Heart left ventricle (tissue), 13 donors: ENCODE measurements around the gene DHCR24.

Source experiments
- POLR2A ChIP-seq, 2 donors: fragments of 450-650 bp; IDR thresholded peaks; one replicate each; pipeline ENCODE4 v1.6.1; 2017; ENCODE audit warnings: antibody characterized with exemption in 2 of 2, mild to moderate bottlenecking in 2 of 2, moderate library complexity in 2 of 2
- TF ChIP-seq, protein P1 (sequence below), 12 donors: fragments of 200-600 bp; sonication (generic) in 4 of 12; IDR thresholded peaks; one replicate each; pipeline versions ENCODE4 v1.5.0 to v1.8.0; 2018 to 2022; ENCODE audit warnings: antibody characterized with exemption in 12 of 12, mild to moderate bottlenecking in 5 of 12
- donor health status: ischemic (EF 13 %, LVEDD 7.1; RV severe dilation, severe dysfunction).
- donor health status: DM: no; HTN: yes; CAD: no.
- donor health status: DM: no; HTN: no; CAD: no.
- donor health status: ischemic (EF 25% LVEDD 6.9; RV normal size, moderate dysfunction).
- donor health status: ischemic (EF 25% LVEDD 5.7; RV mildly dilated, moderate dysfunction).
- donor health status: ischemic (EF 35%, LVEDD 5.7; RV mildly dilated, moderate dysfunction).
- donor health status: nonischemic (EF 11% LVEDD 7.7; RV severe dilation, severe dysfunction).
- donor health status: DM: yes; HTN: yes; CAD: no.
- donor health status: PGD.
- donor health status: ischemic (EF 29% LVEDD 5.4; RV normal size, mild dysfunction).
- donor health status: nonischemic (EF 23%, LVEDD 6.1; RV moderate dilation, normal function).

DNA sequence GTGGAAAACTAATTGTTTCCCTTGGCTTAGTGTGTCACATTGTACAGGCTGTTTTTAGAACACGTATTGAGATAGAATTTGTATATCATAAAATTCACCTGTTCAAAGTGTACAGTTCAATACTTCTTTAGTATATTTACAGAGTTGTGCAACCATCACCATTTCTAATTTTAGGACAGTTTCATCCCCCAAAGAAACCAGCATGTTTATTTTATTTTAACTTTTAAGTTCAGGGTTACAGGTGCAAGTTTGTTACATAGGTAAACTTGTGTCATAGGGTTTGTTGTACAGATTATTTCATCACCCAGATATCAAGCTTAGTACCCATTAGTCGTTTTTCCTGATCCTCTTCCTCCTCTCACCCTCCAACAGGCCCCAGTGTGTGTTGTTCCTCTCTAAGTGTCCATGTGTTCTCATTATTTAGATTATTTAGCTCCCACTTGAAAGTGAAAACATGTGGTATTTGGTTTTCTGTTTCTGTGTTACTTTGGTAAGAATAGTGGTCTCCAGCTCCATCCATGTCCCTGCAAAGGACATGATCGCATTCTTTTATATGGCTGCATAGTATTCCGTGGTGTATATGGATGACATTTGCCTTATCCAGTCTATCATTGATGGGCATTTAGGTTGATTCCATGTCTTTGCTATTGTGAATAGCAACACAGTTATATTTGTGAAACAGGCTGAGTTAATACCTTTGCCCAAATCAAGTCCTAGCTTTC, 35.2 kb upstream of the DHCR24 start:
- TF ChIP-seq, protein P1, sequence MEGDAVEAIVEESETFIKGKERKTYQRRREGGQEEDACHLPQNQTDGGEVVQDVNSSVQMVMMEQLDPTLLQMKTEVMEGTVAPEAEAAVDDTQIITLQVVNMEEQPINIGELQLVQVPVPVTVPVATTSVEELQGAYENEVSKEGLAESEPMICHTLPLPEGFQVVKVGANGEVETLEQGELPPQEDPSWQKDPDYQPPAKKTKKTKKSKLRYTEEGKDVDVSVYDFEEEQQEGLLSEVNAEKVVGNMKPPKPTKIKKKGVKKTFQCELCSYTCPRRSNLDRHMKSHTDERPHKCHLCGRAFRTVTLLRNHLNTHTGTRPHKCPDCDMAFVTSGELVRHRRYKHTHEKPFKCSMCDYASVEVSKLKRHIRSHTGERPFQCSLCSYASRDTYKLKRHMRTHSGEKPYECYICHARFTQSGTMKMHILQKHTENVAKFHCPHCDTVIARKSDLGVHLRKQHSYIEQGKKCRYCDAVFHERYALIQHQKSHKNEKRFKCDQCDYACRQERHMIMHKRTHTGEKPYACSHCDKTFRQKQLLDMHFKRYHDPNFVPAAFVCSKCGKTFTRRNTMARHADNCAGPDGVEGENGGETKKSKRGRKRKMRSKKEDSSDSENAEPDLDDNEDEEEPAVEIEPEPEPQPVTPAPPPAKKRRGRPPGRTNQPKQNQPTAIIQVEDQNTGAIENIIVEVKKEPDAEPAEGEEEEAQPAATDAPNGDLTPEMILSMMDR (IDR thresholded peaks at IDR 0.05), result no peak
- no peak for TF ChIP-seq POLR2A (IDR thresholded peaks at IDR 0.05)
